ENCODE results near the gene CBX8. TPM values are rescaled to one million over a fixed set of nuclear protein-coding genes. Genes with fewer than 3 reads are reported as not detected.

The CBX8 gene
- total and polyA plus RNA-seq, 2 of the 13 experiments (the other 11 are each of a cell fraction or from before 2014, with no cell fraction given), result 0.34 to 12.6 TPM

- H3K4me3 ChIP-seq (replicated peaks in 1 of 3; ENCODE audit: insufficient read depth in 1 of 3, low read depth in 2 of 3, low read length in 3 of 3), result peak overlapping the region in 1 of 3 experiments; percentile 9; a peak in 1 of 6 replicates
These were observed 44.1 kb upstream of the CBX8 start for GRCh38 chr17:79840989-79841286.

GRCh38 chr17:79840269-79840988 lies 43.6 kb upstream of the CBX8 start:
- peaks cover 66% of the 10 kb centered on the region for H3K4me1 ChIP-seq (ENCODE audit: insufficient read depth, low read length)
- in situ Hi-C loops (cut with HindIII; ENCODE audit: extremely low pct_ligation_motif_present, low pct_unique_long_range_greater_than_20kb), result loop anchor here (5.0 kb wide), 1 partner anchor 87 kb away; no protein-coding TSS in a partner anchor
- no peak for FAIRE-seq
- no peak overlapping the region for H2AFZ ChIP-seq (ENCODE audit: low read length)
- no peak for ATAC-seq
- peaks cover 30% of the 10 kb centered on the region for H4K20me1 ChIP-seq (ENCODE audit: insufficient read depth, low read length)
- 84% methylated on average over 59 of the region's 74 CpGs for WGBS (ENCODE audit: low lambda C conversion rate)
- H3K79me2 ChIP-seq (ENCODE audit: insufficient read depth, low read length), result peaks cover 31% of the 10 kb centered on the region
- CTCF ChIA-PET (ENCODE audit: low intra/inter-chr PET ratio, low total read pairs), result no interaction called here
- no peak overlapping the region for H3K9ac ChIP-seq (ENCODE audit: insufficient read depth, low read depth, low read length)
- H3K27ac ChIP-seq (ENCODE audit: extremely low read length, insufficient read depth, low read length), result peak overlapping the region; percentile 67
- H3K4me3 ChIP-seq (replicated peaks in 1 of 3; ENCODE audit: insufficient read depth in 1 of 3, low read depth in 2 of 3, low read length in 3 of 3), result peak overlapping the region in 1 of 3 experiments; percentile 80; a peak in 1 of 6 replicates
- no TSS peak for BruUV-seq (replicated peaks)
- intact Hi-C loops (cut with micrococcal nuclease; ENCODE audit: unreplicated experiment), result no loop called here
- no peaks in the 10 kb centered on the region for H3K9me3 ChIP-seq (ENCODE audit: low read length)
- DNase-seq (ENCODE audit: low spot score), result no peak
- POLR2A ChIA-PET, result interaction anchor here (0.9 to 9.7 kb wide), 20 partner anchors 10 to 150 kb away, joined by 3 to 333 read pairs (median 15); partner anchors contain the start of gene CBX8
- peak overlapping the region; percentile 71 for H3K4me2 ChIP-seq (ENCODE audit: low read depth, low read length)
- peaks cover 2 to 7% of the 10 kb centered on the region in 2 experiments; a peak in 3 of 5 replicates for H3K36me3 ChIP-seq (replicated peaks in 1 of 2; ENCODE audit: control insufficient read depth in 1 of 2, insufficient read depth in 2 of 2, low read length in 2 of 2)
- H3K27me3 ChIP-seq (ENCODE audit: control insufficient read depth in 1 of 2, insufficient read depth in 2 of 2, low read length in 2 of 2), result no peaks in the 10 kb centered on the region; a peak in 1 of 5 replicates
- no peak for TF ChIP-seq MATR3 (CRISPR knock-in tag; IDR thresholded peaks at IDR 0.05)
- no peak for TF ChIP-seq FIP1L1 (IDR thresholded peaks at IDR 0.05; ENCODE audit: borderline replicate concordance, insufficient read depth, low read depth, low read length)
- TF ChIP-seq MNT (IDR thresholded peaks at IDR 0.05), result no peak
- TF ChIP-seq ZNF816 (CRISPR knock-in tag; IDR thresholded peaks at IDR 0.05; ENCODE audit: borderline replicate concordance), result no peak
- TF ChIP-seq ZNF557 (CRISPR knock-in tag; IDR thresholded peaks at IDR 0.05), result no peak
- TF ChIP-seq ESRRA (CRISPR knock-in tag; IDR thresholded peaks at IDR 0.05; ENCODE audit: low read depth), result no peak
- no peak for TF ChIP-seq POLR2AphosphoS5 (IDR thresholded peaks at IDR 0.05; ENCODE audit: low read depth, low read length)
- no peak for TF ChIP-seq MEF2D (CRISPR knock-in tag; IDR thresholded peaks at IDR 0.05)
- 0 out of 2 replicates have a peak, but pooled peaks have one; percentile 46 for TF ChIP-seq ZNF235 (CRISPR knock-in tag; IDR thresholded peaks at IDR 0.05; ENCODE audit: borderline replicate concordance)
- TF ChIP-seq ZNF263 (CRISPR knock-in tag; IDR thresholded peaks at IDR 0.05), result no peak
- TF ChIP-seq THAP8 (CRISPR knock-in tag; IDR thresholded peaks at IDR 0.05; ENCODE audit: borderline replicate concordance), result no peak

More at GRCh38 chr17:79840989-79841286, 44.1 kb upstream of the CBX8 start:
- no peak overlapping the region for H2AFZ ChIP-seq (ENCODE audit: low read length)
- H3K9ac ChIP-seq (ENCODE audit: insufficient read depth, low read depth, low read length), result no peak overlapping the region
- no peaks in the 10 kb centered on the region; a peak in 1 of 5 replicates for H3K27me3 ChIP-seq (ENCODE audit: control insufficient read depth in 1 of 2, insufficient read depth in 2 of 2, low read length in 2 of 2)
- peaks cover 66% of the 10 kb centered on the region for H3K4me1 ChIP-seq (ENCODE audit: insufficient read depth, low read length)
- no peak for DNase-seq (ENCODE audit: low spot score)
- WGBS (ENCODE audit: low lambda C conversion rate), result 88% methylated on average over 19 of the region's 19 CpGs
- BruUV-seq (replicated peaks), result no TSS peak
- CTCF ChIA-PET (ENCODE audit: low intra/inter-chr PET ratio, low total read pairs), result no interaction called here
- POLR2A ChIA-PET, result interaction anchor here (0.9 to 9.7 kb wide), 9 partner anchors 9 to 149 kb away, joined by 3 to 333 read pairs (median 6); partner anchors contain the start of gene CBX8
- TF ChIP-seq RCOR2 (CRISPR knock-in tag; IDR thresholded peaks at IDR 0.05), result no peak
- 0 out of 2 replicates have a peak, but pooled peaks have one; percentile 42 for TF ChIP-seq BRD4 (CRISPR knock-in tag; IDR thresholded peaks at IDR 0.05)
- 0 out of 2 replicates have a peak, but pooled peaks have one; percentile 0 for TF ChIP-seq NFKB2 (CRISPR knock-in tag; IDR thresholded peaks at IDR 0.05; ENCODE audit: borderline replicate concordance)
- TF ChIP-seq MXD3 (CRISPR knock-in tag; IDR thresholded peaks at IDR 0.05), result 0 out of 2 replicates have a peak, but pooled peaks have one; percentile 3
- 0 out of 2 replicates have a peak, but pooled peaks have one; percentile 41 for TF ChIP-seq CENPT (CRISPR knock-in tag; IDR thresholded peaks at IDR 0.05; ENCODE audit: low read depth)
- peaks cover 27% of the 10 kb centered on the region for H4K20me1 ChIP-seq (ENCODE audit: insufficient read depth, low read length)
- ATAC-seq, result no peak
- no peak overlapping the region for H3K4me2 ChIP-seq (ENCODE audit: low read depth, low read length)
- H3K27ac ChIP-seq (ENCODE audit: extremely low read length, insufficient read depth, low read length), result no peak overlapping the region
- in situ Hi-C loops (cut with HindIII; ENCODE audit: extremely low pct_ligation_motif_present, low pct_unique_long_range_greater_than_20kb), result loop anchor here (5.0 kb wide), 1 partner anchor 86 kb away; no protein-coding TSS in a partner anchor
- peaks cover 0 to 5% of the 10 kb centered on the region in 2 experiments; a peak in 3 of 5 replicates for H3K36me3 ChIP-seq (replicated peaks in 1 of 2; ENCODE audit: control insufficient read depth in 1 of 2, insufficient read depth in 2 of 2, low read length in 2 of 2)
- H3K9me3 ChIP-seq (ENCODE audit: low read length), result no peaks in the 10 kb centered on the region
- peaks cover 27% of the 10 kb centered on the region for H3K79me2 ChIP-seq (ENCODE audit: insufficient read depth, low read length)
- intact Hi-C loops (cut with micrococcal nuclease; ENCODE audit: unreplicated experiment), result no loop called here
- FAIRE-seq, result no peak

All from HepG2 (cell line).